HEK293 (cell line): ENCODE measurements around the gene RANBP1.

ENCODE experiments used
- CTCF ChIA-PET: fragments of 350-600 bp; formaldehyde crosslinking; extraction: SDS; loops from one replicate; lab custom pipeline; 2021; ENCODE audit warnings: antibody characterized with exemption; lab: Yijun Ruan, JAX
- POLR2A ChIA-PET: fragments of 300-600 bp; formaldehyde crosslinking; extraction: SDS; loops from one replicate; lab custom pipeline; 2020; ENCODE audit warnings: antibody characterized with exemption, inconsistent platforms; lab: Yijun Ruan, JAX
- H3K27ac ChIP-seq: fragments of 200-500 bp; sonication (Bioruptor generic); 2 replicates; pipeline ENCODE4 v1.5.1; 2014; ENCODE audit warnings: low read depth, low read length, control low read depth, inconsistent platforms; ENCODE audit errors: extremely low read depth
- H3K36me3 ChIP-seq, 2 experiments: fragments of 200-500 bp in 1 of 2; sonication (Bioruptor generic) in 1 of 2; 1 replicate in 1 of 2; 2 replicates in 1 of 2; pipeline ENCODE4 v1.5.1; 2014 to 2017; ENCODE audit warnings: inconsistent platforms in 2 of 2, low read length in 2 of 2; ENCODE audit not compliant: control insufficient read depth in 2 of 2, insufficient read depth in 1 of 2
- H3K4me1 ChIP-seq: fragments of 200-500 bp; sonication (Bioruptor generic); 2 replicates; pipeline ENCODE4 v1.5.1; 2014; ENCODE audit warnings: mild to moderate bottlenecking, low read length, inconsistent platforms; ENCODE audit not compliant: control insufficient read depth, insufficient read depth
- H3K4me3 ChIP-seq: 2 replicates; pipeline ENCODE4 v1.5.1; 2011; ENCODE audit warnings: low read depth, mild to moderate bottlenecking, control low read depth, low read length, moderate library complexity
- H3K9me3 ChIP-seq: fragments of 200-500 bp; sonication (Bioruptor generic); 2 replicates; pipeline ENCODE4 v1.5.1; 2014; ENCODE audit warnings: low read depth, low read length, inconsistent platforms; ENCODE audit not compliant: control insufficient read depth, insufficient read depth
- BCL11B ChIP-seq: fragments of 450-650 bp; formaldehyde crosslinking; IDR thresholded peaks from 2 replicates; pipeline ENCODE4 v1.5.1; 2016; ENCODE audit warnings: low read depth, missing biosample characterization, missing genetic modification characterization
- HIC1 ChIP-seq: fragments of 450-650 bp; formaldehyde crosslinking; IDR thresholded peaks from 2 replicates; pipeline ENCODE4 v1.5.1; 2016; ENCODE audit warnings: missing biosample characterization, missing genetic modification characterization
- KLF1 ChIP-seq: fragments of 450-650 bp; formaldehyde crosslinking; IDR thresholded peaks from 2 replicates; pipeline ENCODE4 v1.5.1; 2016; ENCODE audit warnings: missing biosample characterization, missing genetic modification characterization
- KLF16 ChIP-seq: fragments of 450-650 bp; formaldehyde crosslinking; IDR thresholded peaks from 2 replicates; pipeline ENCODE4 v1.5.1; 2017; ENCODE audit warnings: missing biosample characterization, missing genetic modification characterization
- PRDM10 ChIP-seq: fragments of 450-650 bp; formaldehyde crosslinking; IDR thresholded peaks from 2 replicates; pipeline ENCODE4 v1.5.1; 2016; ENCODE audit warnings: missing biosample characterization, missing genetic modification characterization
- ZBTB20 ChIP-seq: fragments of 450-650 bp; formaldehyde crosslinking; IDR thresholded peaks from 2 replicates; pipeline ENCODE4 v1.5.1; 2016; ENCODE audit warnings: missing biosample characterization, missing genetic modification characterization
- ZEB2 ChIP-seq: fragments of 450-650 bp; formaldehyde crosslinking; IDR thresholded peaks from 2 replicates; pipeline ENCODE4 v1.5.1; 2016; ENCODE audit warnings: missing biosample characterization, missing genetic modification characterization
- ZNF121 ChIP-seq: fragments of 450-650 bp; formaldehyde crosslinking; IDR thresholded peaks from 2 replicates; pipeline ENCODE4 v1.5.1; 2016; ENCODE audit warnings: missing biosample characterization, missing genetic modification characterization
- ZNF138 ChIP-seq: fragments of 450-650 bp; formaldehyde crosslinking; IDR thresholded peaks from 2 replicates; pipeline ENCODE4 v1.5.1; 2016; ENCODE audit warnings: missing biosample characterization, missing genetic modification characterization, borderline replicate concordance
- ZNF146 ChIP-seq: fragments of 450-650 bp; formaldehyde crosslinking; IDR thresholded peaks from 2 replicates; pipeline ENCODE4 v1.5.1; 2016; ENCODE audit warnings: missing biosample characterization, missing genetic modification characterization
- ZNF18 ChIP-seq: fragments of 450-650 bp; formaldehyde crosslinking; IDR thresholded peaks from 2 replicates; pipeline ENCODE4 v1.5.1; 2016; ENCODE audit warnings: missing biosample characterization, missing genetic modification characterization
- ZNF280D ChIP-seq: fragments of 450-650 bp; formaldehyde crosslinking; IDR thresholded peaks from 2 replicates; pipeline ENCODE4 v1.5.1; 2016; ENCODE audit warnings: missing biosample characterization, missing genetic modification characterization
- ZNF335 ChIP-seq: fragments of 450-650 bp; formaldehyde crosslinking; conservative IDR thresholded peaks from 2 replicates; pipeline ENCODE4 v1.5.1; 2016; ENCODE audit warnings: missing biosample characterization, missing genetic modification characterization
- ZNF362 ChIP-seq: fragments of 450-650 bp; formaldehyde crosslinking; IDR thresholded peaks from 2 replicates; pipeline ENCODE4 v1.5.1; 2016; ENCODE audit warnings: missing biosample characterization, missing genetic modification characterization
- ZNF48 ChIP-seq: fragments of 450-650 bp; formaldehyde crosslinking; IDR thresholded peaks from 2 replicates; pipeline ENCODE4 v1.5.1; 2016; ENCODE audit warnings: missing biosample characterization, missing genetic modification characterization
- ZNF580 ChIP-seq: fragments of 450-650 bp; formaldehyde crosslinking; IDR thresholded peaks from 2 replicates; pipeline ENCODE4 v1.5.1; 2016; ENCODE audit warnings: missing biosample characterization, missing genetic modification characterization
- ZNF660 ChIP-seq: fragments of 450-650 bp; IDR thresholded peaks from 2 replicates; pipeline ENCODE4 v1.5.1; 2018; ENCODE audit warnings: missing biosample characterization, mild to moderate bottlenecking, missing genetic modification characterization
- ZNF707 ChIP-seq: fragments of 450-650 bp; formaldehyde crosslinking; IDR thresholded peaks from 2 replicates; pipeline ENCODE4 v1.5.1; 2016; ENCODE audit warnings: missing biosample characterization, missing genetic modification characterization
- ZNF768 ChIP-seq: fragments of 450-650 bp; formaldehyde crosslinking; IDR thresholded peaks from 2 replicates; pipeline ENCODE4 v1.5.1; 2018; ENCODE audit warnings: missing biosample characterization, mild to moderate bottlenecking, missing genetic modification characterization

The RANBP1 gene

GRCh38 chr22:20071524-20071972 lies 44.4 kb upstream of the RANBP1 start (continued):
- TF ChIP-seq ZBTB20 (tag by site-specific recombination) = no peak
- TF ChIP-seq ZNF138 = no peak
- TF ChIP-seq ZNF280D (tag by site-specific recombination) = no peak

GRCh38 chr22:20076627-20077172 lies 39.2 kb upstream of the RANBP1 start:
- Histone ChIP-seq H3K4me1 (no peaks in the 10 kb centered on the region), H3K4me3 (no peak overlapping the region), H3K36me3 (peaks cover 0 to 7% of the 10 kb centered on the region in 2 experiments; a peak in 2 of 3 replicates), H3K9me3 (no peaks in the 10 kb centered on the region), H3K27ac (no peak overlapping the region)
- POLR2A ChIA-PET = no interaction called here
- CTCF ChIA-PET = no interaction called here
- no peak for TF ChIP-seq ZNF707 (tag by site-specific recombination)
- peak; percentile 54 for TF ChIP-seq PRDM10 (tag by site-specific recombination)
- 0 out of 2 replicates have a peak, but pooled peaks have one; percentile 60 for TF ChIP-seq ZNF362 (tag by site-specific recombination)
- no peak for TF ChIP-seq ZNF146 (tag by site-specific recombination)
- TF ChIP-seq BCL11B = no peak
- TF ChIP-seq ZNF18 (tag by site-specific recombination) = 0 out of 2 replicates have a peak, but pooled peaks have one; percentile 31

GRCh38 chr22:20079745-20080444 lies 36.0 kb upstream of the RANBP1 start, which contains the start of gene DGCR8:
Gene DGCR8, plus strand, starts transcription at chr22:20080241. Its CDS starts 5,723 bp downstream, at chr22:20085964.
- Histone ChIP-seq H3K4me1 (no peaks in the 10 kb centered on the region; the same call in 1 of the 2 replicates), H3K4me3 (peak within 1 kb of the TSS; percentile 92), H3K36me3 (peaks cover 0 to 35% of the 10 kb centered on the region in 2 experiments; a peak in 2 of 3 replicates), H3K9me3 (no peaks in the 10 kb centered on the region), H3K27ac (peak within 1 kb of the TSS; percentile 94)
- ChIA-PET POLR2A (interaction anchor here (0.6 to 1.9 kb wide), 15 partner anchors 8 to 102 kb away, joined by 3 to 13 read pairs (median 3); partner anchors contain the start of genes RANBP1, TANGO2 and TRMT2A), CTCF (no interaction called here)
- peak; percentile 46; the same call in 1 of the 2 replicates for TF ChIP-seq KLF1 (tag by site-specific recombination)
- TF ChIP-seq ZNF660 = peak; percentile 78; the same call in 1 of the 2 replicates
- peak; percentile 95 for TF ChIP-seq ZNF121 (tag by site-specific recombination)
- 0 out of 2 replicates have a peak, but pooled peaks have one; percentile 4 for TF ChIP-seq HIC1 (tag by site-specific recombination)
- TF ChIP-seq ZNF580 (tag by site-specific recombination) = peak; percentile 40; the same call in 1 of the 2 replicates
- TF ChIP-seq ZEB2 (tag by site-specific recombination) = peak; percentile 98
- peak; percentile 80 for TF ChIP-seq ZNF335 (tag by site-specific recombination)
- no peak for TF ChIP-seq ZNF48 (tag by site-specific recombination)
- TF ChIP-seq ZNF768 = no peak
- peak; percentile 46 for TF ChIP-seq KLF16 (tag by site-specific recombination)
- no peak for TF ChIP-seq ZNF146 (tag by site-specific recombination)
